Peyer's patch (tissue), 4 donors: Measurements from ENCODE around the gene ARMC2.

ENCODE experiments used
- CTCF ChIP-seq, 6 experiments: fragments of 450-650 bp in 4 of 6; fragments of 200-600 bp in 2 of 6; sonication (generic) in 1 of 6; IDR thresholded peaks; one replicate each; pipeline ENCODE4 v1.5.1; 2017 to 2019; ENCODE audit warnings: antibody characterized with exemption in 6 of 6, mild to moderate bottlenecking in 3 of 6, moderate library complexity in 1 of 6
- POLR2A ChIP-seq, 2 donors: fragments of 450-650 bp; IDR thresholded peaks; one replicate each; pipeline ENCODE4 v1.5.1; 2017; ENCODE audit warnings: antibody characterized with exemption in 2 of 2, mild to moderate bottlenecking in 2 of 2, moderate library complexity in 2 of 2

GRCh38 chr6:108874470-108875160 is 26.4 kb downstream of the ARMC2 start:
- no peak for TF ChIP-seq CTCF (IDR thresholded peaks at IDR 0.05)
- no peak for TF ChIP-seq POLR2A (IDR thresholded peaks at IDR 0.05)
